HG02763 (cell line): ENCODE results near the gene CRYBB1.

Source experiments
- ATAC-seq: cut with Tn5 transposase; IDR thresholded peaks from one replicate; pipeline ENCODE4 v1.9.1; 2021; ENCODE audit warnings: mild to moderate bottlenecking, moderate library complexity; ENCODE audit not compliant: unreplicated experiment

Gene CRYBB1

GRCh38 chr22:26617271-26618199 lies at the start of gene CRYBB1:
CRYBB1 (minus strand) TSS chr22:26618027; CDS start chr22:26616319, 1,708 bp downstream.
- ATAC-seq = no peak

DNA sequence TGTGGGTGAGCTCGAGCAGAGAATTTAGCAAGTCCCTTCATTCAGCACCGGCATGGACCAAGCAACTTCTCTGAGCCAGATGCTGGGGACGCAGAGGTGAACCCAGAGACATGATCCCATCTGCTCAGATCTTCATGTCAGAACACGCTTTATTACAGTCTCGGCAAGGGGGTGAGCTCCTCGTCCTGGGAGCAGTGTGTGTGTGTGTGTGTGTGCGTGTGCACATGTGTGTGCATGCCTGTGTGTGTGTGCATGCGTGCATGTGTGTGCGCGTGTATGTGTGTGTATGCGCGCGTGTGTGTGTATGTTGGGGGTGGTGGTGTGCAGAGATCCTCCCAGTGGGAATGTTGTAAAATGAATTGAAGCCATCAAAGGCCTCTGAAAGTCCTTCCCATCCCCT lies 49.3 kb upstream of the CRYBB1 start:
- no peak for ATAC-seq

DNA sequence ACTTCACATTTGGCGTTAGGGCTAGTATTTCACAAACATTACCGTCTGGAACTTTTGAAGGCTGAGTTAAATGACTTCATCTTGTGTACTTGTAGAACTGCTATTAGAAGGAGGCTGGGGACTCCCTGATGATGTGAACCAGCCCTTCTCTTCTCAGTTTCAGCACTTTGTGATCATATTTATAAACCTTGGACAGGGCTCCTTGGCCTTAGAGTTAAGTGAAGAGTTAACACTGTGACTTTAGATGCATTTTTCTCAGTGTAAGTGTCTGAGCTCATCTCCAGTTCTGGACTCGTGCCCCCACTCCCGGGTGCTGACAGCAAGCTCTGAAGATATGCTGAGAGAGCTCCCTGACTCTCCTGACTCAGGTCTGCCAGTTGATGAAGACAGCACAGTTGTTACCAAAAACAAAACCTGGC lies 48.0 kb upstream of the CRYBB1 start:
- no peak for ATAC-seq

DNA sequence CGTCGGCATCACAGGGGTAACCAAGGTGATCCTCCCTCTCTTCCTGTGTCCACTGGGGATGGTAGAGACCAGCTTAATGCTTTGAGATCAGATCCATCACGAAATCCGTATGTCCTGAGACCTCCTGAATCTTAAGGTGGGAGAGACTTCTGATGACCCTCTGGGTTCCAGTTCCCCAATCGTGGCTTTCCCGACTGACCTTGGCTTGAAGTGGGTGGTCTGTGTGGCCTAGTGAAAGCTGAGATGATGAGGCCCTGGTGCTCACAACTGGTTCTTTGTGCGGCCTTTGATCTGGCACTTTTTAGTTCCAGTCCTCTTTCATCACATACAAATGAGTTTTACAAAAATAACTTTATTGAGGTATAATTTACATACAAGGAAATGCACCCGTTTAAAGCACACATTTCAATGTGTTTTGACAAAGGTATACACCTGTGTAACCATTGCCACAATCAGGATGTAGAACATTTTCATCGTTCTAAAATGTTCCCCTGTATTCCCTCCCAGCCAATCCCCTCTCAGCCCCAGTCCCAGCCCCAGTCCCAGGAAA lies 45.6 kb upstream of the CRYBB1 start:
- no peak for ATAC-seq

- no peak for ATAC-seq
These were observed 44.3 kb upstream of the CRYBB1 start for GRCh38 chr22:26662160-26662559.

DNA sequence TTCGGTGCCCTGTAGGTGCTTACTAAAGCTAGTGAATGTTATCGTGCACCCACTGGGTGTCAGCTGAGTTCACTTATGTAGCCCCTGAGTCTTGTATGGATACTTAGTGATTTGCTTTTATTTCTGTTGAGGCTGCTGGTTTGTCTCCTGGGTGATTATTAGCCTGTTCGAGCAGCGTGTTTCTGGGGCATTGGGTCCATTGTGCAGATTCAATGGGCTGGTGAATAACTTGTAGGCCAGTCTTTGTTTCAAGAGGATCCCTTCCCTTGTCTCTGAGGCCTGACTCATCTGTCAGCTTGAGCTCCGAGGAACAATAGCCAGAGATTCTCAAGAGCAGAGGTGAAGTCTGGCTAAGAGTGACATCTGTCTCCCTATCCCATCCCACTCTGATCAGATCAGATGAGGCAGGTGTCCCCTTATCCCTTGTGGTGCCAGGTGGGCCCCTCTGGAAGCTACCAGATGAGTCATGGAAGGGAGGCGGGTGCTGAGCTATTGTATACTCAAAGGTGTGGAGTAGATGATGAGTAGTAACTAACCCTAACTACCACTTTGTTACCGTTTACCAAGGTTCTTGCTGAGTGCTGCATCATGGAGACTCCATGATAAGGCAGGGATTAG lies 43.2 kb upstream of the CRYBB1 start:
- no peak for ATAC-seq

DNA sequence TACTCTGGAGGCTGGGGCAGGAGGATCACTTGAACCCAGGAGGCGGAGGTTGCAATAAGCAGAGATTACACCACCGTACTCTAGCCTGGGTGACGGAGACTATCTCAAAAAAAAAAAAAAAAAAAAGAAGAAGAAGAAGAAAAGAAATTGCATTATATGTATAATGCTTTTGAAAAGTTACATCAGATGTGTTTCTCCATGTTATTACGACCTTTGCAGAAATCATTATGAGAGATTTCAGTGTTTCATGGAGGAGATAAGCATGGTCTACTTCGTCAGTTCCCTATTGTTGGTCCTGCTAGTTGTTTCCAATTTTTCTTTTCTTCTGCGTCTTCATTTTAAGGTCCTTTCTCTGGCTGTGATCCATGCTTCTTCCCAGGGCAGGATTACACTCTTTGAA lies 42.5 kb upstream of the CRYBB1 start:
- ATAC-seq = no peak

GRCh38 chr22:26658671-26659478 lies 41.0 kb upstream of the CRYBB1 start:
- ATAC-seq = peak; percentile 56

DNA sequence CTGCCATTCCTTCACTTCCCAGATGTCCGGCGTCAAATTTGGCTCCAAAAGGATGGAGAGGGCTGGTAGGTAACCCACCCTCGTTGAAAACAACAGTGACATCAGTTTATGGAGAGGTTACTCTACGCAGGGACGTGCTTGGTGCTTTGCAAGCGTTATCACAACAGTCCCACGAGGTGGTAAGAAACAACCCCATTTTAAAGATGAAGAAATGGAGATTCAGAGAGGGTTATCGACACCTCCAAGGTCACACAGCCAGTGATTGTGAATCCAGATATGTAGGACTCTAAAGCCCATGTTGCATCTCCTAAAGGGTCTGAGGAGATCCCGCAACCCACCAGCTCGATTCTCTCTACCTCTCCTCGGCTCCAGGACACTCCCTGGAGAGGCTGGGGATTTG lies 40.3 kb upstream of the CRYBB1 start:
- ATAC-seq = no peak

DNA sequence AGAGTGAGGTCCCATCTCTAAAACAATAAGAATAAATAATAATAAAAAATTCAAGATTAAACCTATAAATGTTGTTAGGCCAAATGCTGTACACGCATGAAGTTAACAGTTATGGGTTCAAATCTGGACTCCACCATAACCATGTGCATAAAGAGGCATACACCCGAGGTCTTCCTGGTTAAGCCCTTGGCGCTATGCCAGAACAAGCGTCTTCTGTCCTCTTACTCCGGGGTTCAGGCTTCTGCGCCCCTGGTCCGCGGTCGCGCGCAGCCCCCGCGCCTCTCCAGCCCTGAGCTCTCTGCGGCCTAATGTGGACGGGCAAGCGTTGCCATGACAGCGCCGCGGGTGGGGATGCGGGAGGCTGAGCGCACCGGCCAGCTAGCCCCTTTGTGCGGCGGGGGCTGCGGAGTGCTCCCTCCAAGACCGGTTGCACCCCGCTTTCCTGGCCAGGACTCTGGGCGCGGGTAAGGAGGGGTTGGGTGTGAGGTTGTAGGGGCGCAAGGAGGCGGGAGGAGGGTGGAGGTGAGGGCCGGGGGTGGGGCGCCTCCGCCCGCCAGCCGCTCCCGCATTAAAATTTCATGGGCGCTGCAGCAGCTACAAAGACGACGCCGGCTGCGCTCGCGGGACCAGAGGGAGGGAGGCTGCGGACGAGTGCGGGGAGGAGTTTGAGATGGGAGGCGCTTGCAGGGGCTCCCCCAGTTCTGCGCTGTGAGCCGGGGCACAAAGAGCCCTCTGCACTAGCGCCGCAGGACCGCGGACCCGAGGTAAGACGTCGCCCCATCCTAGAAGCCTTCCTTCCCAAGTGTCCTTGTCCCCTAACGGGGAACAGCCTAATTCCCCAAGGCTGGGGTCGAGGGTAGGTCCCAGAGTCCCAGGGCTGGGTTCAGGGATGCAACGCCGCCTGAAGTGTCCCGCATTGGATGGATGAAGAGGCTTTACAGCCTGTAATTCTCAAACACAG lies 39.3 kb upstream of the CRYBB1 start, which contains the start of gene MIAT:
Gene MIAT (plus strand): TSS at position 698 of the 961 bp plus-strand sequence.
- ATAC-seq = no peak

DNA sequence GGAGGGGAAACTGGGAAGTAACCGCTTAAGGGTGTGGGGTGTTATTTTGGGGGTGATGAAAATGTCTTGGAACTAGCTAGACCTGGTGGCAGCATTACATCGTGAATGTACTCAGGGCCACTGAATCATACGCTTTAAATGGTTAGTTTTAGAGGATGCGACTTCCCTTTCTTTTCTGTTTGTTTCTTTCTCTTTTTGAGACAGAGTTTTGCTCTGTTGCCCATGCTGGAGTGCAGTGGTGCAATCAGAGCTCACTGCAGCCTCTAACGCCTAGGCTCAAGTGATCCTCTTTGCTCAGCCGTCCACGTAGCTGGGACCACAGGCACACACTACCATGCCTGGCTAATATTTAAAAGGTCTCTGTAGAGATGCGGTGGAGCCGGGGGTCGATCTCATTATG lies 34.0 kb upstream of the CRYBB1 start:
- ATAC-seq = no peak

GRCh38 chr22:26650722-26651421 lies 33.0 kb upstream of the CRYBB1 start:
- no peak for ATAC-seq

DNA sequence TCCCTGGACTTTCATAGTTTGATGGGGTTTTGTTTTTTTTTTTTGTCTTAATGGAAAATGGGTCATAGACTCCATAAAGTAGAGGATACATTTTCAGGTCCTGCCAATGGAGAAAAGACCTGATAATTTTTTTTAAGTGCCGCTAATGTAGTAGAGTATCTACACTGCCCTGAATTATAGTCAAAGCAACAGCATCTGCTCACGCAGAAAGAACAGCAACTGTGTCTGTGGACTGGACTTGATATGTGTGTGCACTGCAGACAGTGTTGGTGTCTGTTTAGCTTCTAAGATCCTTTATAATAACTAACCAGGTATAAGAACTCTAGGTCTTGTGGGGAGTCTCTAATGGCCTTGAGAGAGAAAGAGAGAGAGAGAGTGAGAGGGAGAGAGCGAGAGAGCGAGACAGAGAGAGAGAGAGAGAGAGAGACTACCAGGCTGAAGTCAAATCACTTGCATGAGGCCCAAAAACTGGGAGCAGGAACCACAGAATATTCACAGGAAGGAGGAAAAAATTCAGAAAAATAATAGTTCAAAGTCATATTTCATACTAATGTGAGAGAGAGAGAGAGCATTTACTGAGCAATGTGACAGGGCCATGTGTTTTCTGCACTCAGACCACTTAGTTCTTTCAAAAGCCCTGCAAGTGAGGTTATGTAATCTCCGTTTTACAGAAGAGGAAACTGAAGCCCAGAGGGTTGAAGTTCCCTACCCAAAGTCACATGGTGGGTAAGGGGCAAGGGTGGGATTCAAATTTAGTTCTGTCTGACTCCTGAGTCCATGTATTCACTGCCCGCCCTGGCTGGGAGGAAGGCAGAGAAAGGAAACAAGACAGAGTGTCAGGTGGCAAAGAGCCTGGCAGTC lies 30.9 kb upstream of the CRYBB1 start:
- ATAC-seq = no peak

DNA sequence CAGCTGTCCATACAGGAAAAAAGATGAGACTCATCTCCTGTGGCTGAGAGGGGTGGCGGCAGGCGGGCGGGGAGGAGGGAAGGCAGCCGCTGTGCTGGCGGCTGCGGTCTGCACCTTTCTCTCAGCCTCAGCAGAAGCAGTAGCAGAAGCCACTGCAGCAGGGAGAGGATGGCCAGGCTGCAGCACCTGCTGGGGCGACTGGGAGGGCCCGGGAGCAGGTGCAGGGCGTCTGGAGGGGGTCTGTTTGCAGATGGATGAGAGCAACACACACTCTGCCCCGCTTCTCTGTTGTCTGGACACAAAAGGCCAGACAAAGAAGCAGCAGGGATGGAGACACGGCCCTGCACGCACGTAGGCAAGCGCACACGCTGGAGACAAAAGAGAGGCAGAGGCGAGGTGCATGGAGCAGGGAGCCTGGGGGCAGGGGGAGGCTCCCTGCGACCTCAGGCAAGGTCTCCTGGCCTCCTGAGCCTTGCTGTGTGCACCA lies 30.2 kb upstream of the CRYBB1 start:
- ATAC-seq = no peak

- no peak for ATAC-seq
These were observed 28.3 kb upstream of the CRYBB1 start for GRCh38 chr22:26646158-26646557.

GRCh38 chr22:26643418-26644100 lies 25.7 kb upstream of the CRYBB1 start:
- no peak for ATAC-seq
